Colonic mucosa (tissue), 4 donors: ENCODE data around the gene MRPL4. TPM values are rescaled to one million over a fixed set of nuclear protein-coding genes. Genes with fewer than 3 reads are reported as not detected.

Experiments used
- DNase-seq: peaks from one replicate; pipeline ENCODE4 v3.0.0-alpha.2; 2020
- H3K27ac ChIP-seq: fragments of 200-600 bp; one replicate; pipeline ENCODE4 v1.8.0; 2021
- H3K27me3 ChIP-seq: fragments of 200-600 bp; one replicate; pipeline ENCODE4 v1.8.0; 2021
- H3K36me3 ChIP-seq: fragments of 200-600 bp; one replicate; pipeline ENCODE4 v1.8.0; 2021
- H3K4me1 ChIP-seq: fragments of 200-600 bp; one replicate; pipeline ENCODE4 v1.8.0; 2021; ENCODE audit warnings: mild to moderate bottlenecking
- H3K4me3 ChIP-seq: fragments of 200-600 bp; one replicate; pipeline ENCODE4 v1.8.0; 2021
- H3K9ac ChIP-seq, 2 donors: one replicate each; pipeline ENCODE4 v1.7.0; 2013; ENCODE audit warnings: control low read depth in 2 of 2, low read depth in 2 of 2, low read length in 2 of 2
- H3K9me3 ChIP-seq: fragments of 200-600 bp; one replicate; pipeline ENCODE4 v1.8.0; 2021
- CTCF ChIP-seq: fragments of 200-600 bp; IDR thresholded peaks from one replicate; pipeline ENCODE4 v1.8.0; 2022; ENCODE audit warnings: antibody characterized with exemption, mild to moderate bottlenecking
- intact Hi-C: fragments of 100-400 bp; cut with DNase I; formaldehyde crosslinking; loops from one replicate; pipeline ENCODE4 v1.14.1; 2022
- microRNA-seq: library from miRNA; unstranded; fragments of <30 nt; microRNA quantifications from one replicate; pipeline ENCODE4, GENCODE V29; 2019
- total RNA-seq, 2 donors: library from RNA; stranded (reverse); fragmentation: NEBNext Ultra II Directional in 1 of 2; extraction: Animal tissue kit (Norgen Biotek cat#: 25700) in 1 of 2; gene quantifications; one replicate each; pipeline ENCODE4 v1.2.1, GENCODE V29; 2021
- donor health status: healthy.
- donor health status: DM: no; HTN: no; CAD: no.
- donor health status: DM: no; HTN: no; CAD: no.

MRPL4 gene
- total RNA-seq, 2 donors from 2014 or later = 48.9 to 116 TPM

GRCh38 chr19:10309423-10309822 lies 57.4 kb downstream of the MRPL4 start, which contains the start of gene ZGLP1:
TSS of gene ZGLP1 (minus strand) at chr19:10309815.
- Histone ChIP-seq H3K4me1 (no peaks in the 10 kb centered on the region), H3K27ac (no peak within 1 kb of the TSS), H3K4me3 (no peak within 1 kb of the TSS), H3K27me3 (no peaks in the 10 kb centered on the region), H3K9me3 (no peaks in the 10 kb centered on the region), H3K9ac (no peak within 1 kb of the TSS), H3K36me3 (no peaks in the 10 kb centered on the region)
- no peak for TF ChIP-seq CTCF
- no peak for DNase-seq
- intact Hi-C loops = no loop called here

Small RNA genes lying within 50 kb of the gene (microRNA-seq; reads per million reads assigned to microRNA genes)
- not detected for gene MIR4322

Other genes with a start within 250 kb of the MRPL4 start
- gene COL5A3, start 241.7 kb upstream of the MRPL4 start, total RNA-seq = 1 to 10 TPM; 2.4 to 5.5 TPM
- under 1 TPM in 1 of 2 donors, not detected in 1; 0.24 TPM for gene RDH8, start 238.7 kb upstream of the MRPL4 start, total RNA-seq
- gene SHFL, start 165.9 kb upstream of the MRPL4 start, total RNA-seq = 10 to 100 TPM; 15.1 to 21.3 TPM
- under 1 TPM in 1 of 2 donors, not detected in 1; 0.21 TPM for gene ANGPTL6, start 149.5 kb upstream of the MRPL4 start, total RNA-seq
- 10 to 100 TPM; 21.6 to 53.8 TPM for gene PPAN, start 145.9 kb upstream of the MRPL4 start, total RNA-seq
- gene P2RY11, start 140.5 kb upstream of the MRPL4 start, total RNA-seq = 10 to 100 TPM in 1 of 2 donors, 1 to 10 TPM in 1; 7.6 to 16.7 TPM
- gene EIF3G, start 132.3 kb upstream of the MRPL4 start, total RNA-seq = 100 to 1,000 TPM; 141 to 202 TPM
- 100 to 1,000 TPM in 1 of 2 donors, 10 to 100 TPM in 1; 36.3 to 139 TPM for gene DNMT1, start 57.3 kb upstream of the MRPL4 start, total RNA-seq
- gene S1PR2, start 20.9 kb upstream of the MRPL4 start, total RNA-seq = 1 to 10 TPM; 2.4 to 5.2 TPM
- gene ICAM1, start 18.9 kb downstream of the MRPL4 start, total RNA-seq = 10 to 100 TPM in 1 of 2 donors, 1 to 10 TPM in 1; 3.5 to 13.1 TPM
- gene ICAM4, start 34.7 kb downstream of the MRPL4 start, total RNA-seq = under 1 TPM; 0.19 to 0.37 TPM
- 1 to 10 TPM in 1 of 2 donors, under 1 TPM in 1; 0.74 to 1.3 TPM for gene ICAM5, start 37.7 kb downstream of the MRPL4 start, total RNA-seq
- 1 to 10 TPM in 1 of 2 donors, under 1 TPM in 1; 0.96 to 5.1 TPM for gene ZGLP1, start 57.6 kb downstream of the MRPL4 start, total RNA-seq
- gene FDX2, start 63.8 kb downstream of the MRPL4 start, total RNA-seq = 10 to 100 TPM; 10.7 to 19.8 TPM
- 100 to 1,000 TPM in 1 of 2 donors, 10 to 100 TPM in 1; 67.1 to 101 TPM for gene RAVER1, start 81.3 kb downstream of the MRPL4 start, total RNA-seq
- 10 to 100 TPM; 27.2 to 31.8 TPM for gene ICAM3, start 87.4 kb downstream of the MRPL4 start, total RNA-seq
- 100 to 1,000 TPM in 1 of 2 donors, 10 to 100 TPM in 1; 76.3 to 148 TPM for gene TYK2, start 128.4 kb downstream of the MRPL4 start, total RNA-seq
- gene CDC37, start 151.3 kb downstream of the MRPL4 start, total RNA-seq = 100 to 1,000 TPM; 128 to 286 TPM
- 10 to 100 TPM in 1 of 2 donors, 1 to 10 TPM in 1; 8.6 to 13.8 TPM for gene PDE4A, start 168.3 kb downstream of the MRPL4 start, total RNA-seq